GM10248 (cell line): Measurements from ENCODE around the gene GMDS.

Experiments
- CTCF ChIA-PET: fragments of 300-600 bp; sonication (Branson Sonifier 250); formaldehyde crosslinking; extraction: SDS; loops from one replicate; lab custom pipeline; 2021; ENCODE audit warnings: antibody characterized with exemption; lab: Yijun Ruan, JAX
- POLR2A ChIA-PET: fragments of 350-650 bp; sonication (Branson Sonifier 250); formaldehyde crosslinking; extraction: SDS; loops from one replicate; lab custom pipeline; 2020; ENCODE audit warnings: antibody characterized with exemption; lab: Yijun Ruan, JAX
- DNase-seq: peaks from one replicate; pipeline ENCODE4 v3.0.0; 2012; ENCODE audit errors: extremely low spot score
- TF ChIP-seq, protein P1 (sequence below): IDR thresholded peaks from 2 replicates; pipeline ENCODE4 v1.5.1; 2012; ENCODE audit warnings: mild to moderate bottlenecking, low read depth; ENCODE audit errors: extremely low read depth, missing control alignments, control extremely low read depth

The GMDS gene

DNA sequence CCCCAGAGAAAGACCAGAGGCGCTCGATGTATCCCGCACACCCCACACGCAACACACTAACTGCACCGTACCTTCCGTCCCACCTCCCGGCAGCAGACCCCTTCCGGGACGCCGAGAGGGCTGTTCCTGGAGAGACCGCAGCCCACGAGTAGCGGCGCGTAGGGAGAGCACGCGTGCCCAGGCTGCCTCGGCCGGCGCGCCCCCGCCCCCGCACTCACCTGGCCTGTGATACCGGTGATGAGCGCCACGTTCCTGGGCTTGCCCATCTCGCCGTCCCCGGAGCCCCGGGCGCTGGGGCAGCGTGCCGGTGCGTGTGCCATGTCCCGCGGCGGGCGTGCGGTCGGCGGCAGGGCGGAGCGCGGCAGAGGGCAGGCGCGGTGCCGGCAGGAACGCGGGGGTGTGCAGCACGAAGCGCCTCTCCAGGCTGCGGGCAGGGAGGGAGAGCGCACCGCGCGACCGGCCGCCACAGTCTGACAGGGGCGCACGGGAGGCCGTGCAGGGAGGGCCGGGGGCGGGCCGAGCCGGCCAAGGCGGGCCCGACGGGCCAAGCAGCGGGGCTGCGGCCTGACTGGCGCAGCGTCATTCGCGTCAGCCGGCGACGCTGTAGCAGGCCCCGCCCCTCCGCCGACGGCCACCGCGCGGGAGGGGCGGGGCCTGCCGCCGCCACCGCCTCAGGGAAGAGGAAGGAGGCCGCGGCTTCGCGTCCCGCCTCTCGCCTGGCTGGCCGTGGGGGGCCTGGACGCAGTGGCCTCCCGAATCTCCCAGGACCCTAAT lies at the start of gene GMDS:
GMDS (minus strand) TSS at position 503 of the 774 bp plus-strand sequence.
- ChIA-PET CTCF (interaction anchor here (1.0 kb wide), 1 partner anchor 36 kb away, joined by 3 read pairs; no protein-coding TSS in a partner anchor), POLR2A (no interaction called here)
- DNase-seq = peak; percentile 98
- TF ChIP-seq, protein P1, sequence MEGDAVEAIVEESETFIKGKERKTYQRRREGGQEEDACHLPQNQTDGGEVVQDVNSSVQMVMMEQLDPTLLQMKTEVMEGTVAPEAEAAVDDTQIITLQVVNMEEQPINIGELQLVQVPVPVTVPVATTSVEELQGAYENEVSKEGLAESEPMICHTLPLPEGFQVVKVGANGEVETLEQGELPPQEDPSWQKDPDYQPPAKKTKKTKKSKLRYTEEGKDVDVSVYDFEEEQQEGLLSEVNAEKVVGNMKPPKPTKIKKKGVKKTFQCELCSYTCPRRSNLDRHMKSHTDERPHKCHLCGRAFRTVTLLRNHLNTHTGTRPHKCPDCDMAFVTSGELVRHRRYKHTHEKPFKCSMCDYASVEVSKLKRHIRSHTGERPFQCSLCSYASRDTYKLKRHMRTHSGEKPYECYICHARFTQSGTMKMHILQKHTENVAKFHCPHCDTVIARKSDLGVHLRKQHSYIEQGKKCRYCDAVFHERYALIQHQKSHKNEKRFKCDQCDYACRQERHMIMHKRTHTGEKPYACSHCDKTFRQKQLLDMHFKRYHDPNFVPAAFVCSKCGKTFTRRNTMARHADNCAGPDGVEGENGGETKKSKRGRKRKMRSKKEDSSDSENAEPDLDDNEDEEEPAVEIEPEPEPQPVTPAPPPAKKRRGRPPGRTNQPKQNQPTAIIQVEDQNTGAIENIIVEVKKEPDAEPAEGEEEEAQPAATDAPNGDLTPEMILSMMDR = peak; percentile 16

DNA sequence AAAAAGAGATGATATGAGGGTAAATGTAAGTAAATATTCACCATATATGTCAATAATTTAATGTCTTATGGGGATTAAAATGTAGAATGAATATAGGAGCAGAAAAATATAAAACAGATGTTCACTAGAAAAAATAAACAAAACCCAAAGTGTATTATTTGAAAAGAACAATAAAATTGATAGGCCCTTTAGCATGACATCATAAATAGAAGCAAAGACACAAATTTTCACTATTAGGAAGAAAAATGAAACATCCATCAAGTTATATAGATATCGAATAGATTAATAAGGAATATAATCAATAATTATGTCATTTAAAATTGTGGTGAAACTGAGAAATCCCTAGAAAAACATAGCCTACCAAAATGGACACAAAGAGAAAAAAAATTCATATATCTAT lies 40.1 kb upstream of the GMDS start:
- no peak for DNase-seq
- TF ChIP-seq, protein P1 = no peak
- POLR2A ChIA-PET = no interaction called here
- CTCF ChIA-PET = no interaction called here

DNA sequence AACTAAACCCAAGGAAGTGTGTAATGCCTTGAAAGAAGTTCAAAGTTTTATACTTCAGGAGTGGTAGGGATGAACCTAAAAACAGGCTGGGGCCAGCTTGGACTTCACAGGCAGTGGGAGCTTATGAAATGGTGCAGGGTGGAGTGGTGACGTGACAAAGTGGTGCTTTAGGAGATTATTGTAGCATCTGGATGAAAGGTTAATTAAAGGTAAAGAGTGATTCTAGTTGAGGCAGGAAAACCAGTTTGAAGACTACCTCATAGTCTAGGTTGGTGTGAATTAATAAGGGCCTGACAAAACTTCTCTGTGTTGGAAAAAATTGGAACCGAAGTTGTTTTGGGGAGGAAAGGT lies 30.5 kb upstream of the GMDS start:
- DNase-seq = no peak
- ChIA-PET POLR2A (no interaction called here), CTCF (no interaction called here)
- TF ChIP-seq, protein P1 = no peak

DNA sequence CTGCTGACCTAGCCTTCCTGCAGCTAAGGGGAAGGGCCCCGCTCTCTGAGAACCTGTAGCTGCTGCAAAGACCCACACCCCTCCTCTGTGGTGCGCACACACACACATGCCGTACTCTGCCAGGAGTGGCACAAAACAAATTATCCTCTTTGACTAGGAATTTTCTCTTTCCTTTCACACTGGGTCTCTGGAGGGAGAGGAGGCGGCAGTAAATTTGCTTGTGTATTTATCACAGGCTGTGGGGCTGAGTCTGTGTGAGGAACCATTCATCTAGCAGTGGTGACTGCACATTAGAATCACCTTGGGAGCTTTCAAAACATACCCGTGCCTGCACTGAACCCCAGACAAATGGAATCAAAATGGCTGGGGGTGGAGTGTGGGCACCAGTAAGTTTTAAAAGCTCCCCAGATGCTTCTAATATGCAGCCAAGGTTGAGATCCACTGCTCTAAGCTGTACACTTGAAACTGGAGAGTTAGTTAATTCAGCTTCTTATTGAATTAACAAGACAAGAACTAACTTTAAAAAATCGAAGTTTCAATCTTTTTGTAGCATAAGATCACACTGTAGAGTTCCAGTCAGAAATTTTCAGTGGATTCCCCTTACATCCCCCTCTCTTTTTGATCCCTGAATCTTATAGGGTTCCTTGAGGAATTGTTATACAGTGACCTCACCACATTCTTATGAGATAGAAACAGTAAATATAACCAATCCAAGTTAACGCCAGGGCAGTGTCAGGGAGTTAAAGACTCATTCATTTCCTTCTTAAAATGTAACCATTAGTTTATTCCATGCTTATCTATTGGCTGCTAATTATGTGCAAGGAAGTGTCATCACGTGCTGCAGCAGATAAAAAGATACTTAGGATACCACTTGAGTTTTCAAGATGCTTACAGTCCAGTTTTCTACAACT lies 29.8 kb upstream of the GMDS start:
- TF ChIP-seq, protein P1 = no peak
- DNase-seq = no peak
- ChIA-PET POLR2A (no interaction called here), CTCF (no interaction called here)

DNA sequence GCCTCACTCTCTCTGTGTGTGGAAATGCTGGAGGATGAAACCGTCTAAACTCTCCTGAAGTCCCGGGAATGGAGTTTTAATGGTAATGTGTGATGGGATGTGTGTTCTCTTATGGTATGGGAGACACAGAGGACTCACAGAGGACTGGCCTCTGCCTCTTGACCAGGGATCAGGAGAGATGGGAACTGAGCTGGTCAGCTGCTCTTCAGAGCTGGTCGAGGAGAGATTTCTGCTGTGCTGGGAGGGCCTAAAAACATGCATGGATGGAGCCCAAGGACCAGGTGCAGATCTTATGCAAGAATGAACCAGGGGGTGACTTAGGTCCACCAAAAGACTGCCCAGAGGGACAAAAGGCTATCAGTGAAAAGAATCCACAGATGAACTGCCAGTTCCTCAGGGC lies 27.3 kb upstream of the GMDS start:
- CTCF ChIA-PET = interaction anchor here (1.0 to 1.1 kb wide), 2 partner anchors 11 to 15 kb away, joined by 3 read pairs; no protein-coding TSS in a partner anchor
- TF ChIP-seq, protein P1 = no peak

DNA sequence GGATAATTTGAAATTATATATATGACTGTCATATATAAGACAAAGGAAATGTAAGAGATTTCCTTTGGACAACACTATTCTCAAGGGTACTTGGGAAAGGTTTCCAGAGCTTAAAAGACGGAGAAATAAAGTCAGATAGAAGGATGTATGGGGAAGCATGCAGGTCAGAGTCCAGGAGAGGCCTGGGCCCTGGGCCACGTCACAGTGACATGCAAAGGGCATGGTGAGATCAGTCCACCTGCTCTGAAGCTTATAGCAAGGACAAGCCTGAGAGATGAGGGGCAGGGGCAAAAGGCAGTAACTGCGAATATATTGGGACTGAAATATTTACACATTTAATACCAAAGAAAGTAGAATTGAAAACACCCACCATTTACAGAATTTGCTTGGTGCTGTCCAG lies 24.6 kb upstream of the GMDS start:
- TF ChIP-seq, protein P1 = no peak
- POLR2A ChIA-PET = no interaction called here
- DNase-seq = no peak
- CTCF ChIA-PET = interaction anchor here (1.2 kb wide), 1 partner anchor 61 kb away, joined by 3 read pairs; no protein-coding TSS in a partner anchor

More for the DNA sequence above, 27.3 kb upstream of the GMDS start:
- POLR2A ChIA-PET = interaction anchor here (0.7 kb wide), 1 partner anchor 217 kb away, joined by 3 read pairs; no protein-coding TSS in a partner anchor
- DNase-seq = no peak
